Measurements from ENCODE around the gene SERGEF. TPM values are rescaled to one million over a fixed set of nuclear protein-coding genes. Genes with fewer than 3 reads are reported as not detected.

Gene SERGEF
- polyA plus RNA-seq, 2 of the 4 experiments (the other 2 are of a cell fraction) = 20.7 to 24.1 TPM

DNA sequence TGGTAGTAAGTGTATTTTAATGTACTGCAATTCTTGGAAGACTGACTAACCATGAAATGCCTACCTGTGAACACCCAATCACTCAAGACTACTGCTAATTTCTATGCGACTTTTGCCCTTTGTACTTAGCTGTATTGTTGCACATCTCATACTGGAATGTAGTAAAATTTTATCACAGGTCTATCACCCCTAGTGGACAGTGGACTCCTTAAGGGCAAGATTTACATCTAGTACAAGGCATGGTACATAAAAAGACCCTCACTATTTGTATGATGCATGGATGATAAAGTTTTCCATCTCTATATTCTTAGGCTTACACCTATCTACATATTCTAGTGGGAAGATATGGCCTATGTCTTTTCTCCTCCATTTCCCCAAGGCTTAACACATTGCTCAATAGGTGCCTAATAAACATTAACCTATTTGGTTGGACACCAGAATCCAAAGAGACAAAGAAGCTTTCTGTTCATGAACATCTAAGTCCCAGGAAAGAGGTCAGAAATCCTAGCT is 26.1 kb downstream of the SERGEF start:
- 79% methylated on average over 1 of the region's 1 CpG for WGBS (ENCODE audit: missing lambda C conversion rate)

DNA sequence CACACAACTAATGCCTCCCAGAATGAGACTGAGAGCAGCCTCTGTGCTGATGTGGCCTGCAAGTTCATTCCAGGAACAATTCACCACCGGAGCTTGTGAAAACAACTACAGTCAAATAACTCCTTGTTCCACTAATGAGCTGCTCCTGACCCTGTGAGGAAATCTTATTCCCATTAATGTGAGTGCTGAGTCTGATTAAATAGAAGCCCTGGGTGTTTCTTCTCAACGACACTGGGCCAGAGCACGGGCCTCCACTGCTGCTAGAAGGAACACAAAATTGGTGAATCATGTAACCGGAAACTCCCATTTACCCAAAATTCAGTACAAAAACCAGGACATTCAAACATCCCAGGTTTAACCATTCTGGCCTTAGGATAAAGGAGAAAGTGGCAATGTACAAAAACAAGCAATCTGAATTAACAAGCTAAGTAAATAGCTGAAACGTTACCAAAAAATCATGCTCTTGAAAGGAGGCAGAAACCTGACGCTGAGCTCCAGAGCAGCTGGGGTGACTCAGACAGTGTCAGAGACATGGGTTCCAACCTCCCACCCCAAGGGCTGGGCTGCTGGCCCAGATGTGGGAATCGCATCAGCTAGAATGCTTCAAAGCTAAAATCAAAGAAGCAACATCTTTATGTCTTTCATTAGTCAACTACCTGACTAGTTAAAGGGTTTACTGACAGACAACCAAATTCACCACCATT is 26.7 kb downstream of the SERGEF start:
- ChIA-PET CTCF (interaction anchor here (1.1 to 24.3 kb wide), 9 partner anchors 9 to 387 kb away, joined by 3 to 403 read pairs (median 5); partner anchors contain the start of gene KCNC1), POLR2A (no interaction called here)
- Histone ChIP-seq H3K4me1 (peaks cover 15% of the 10 kb centered on the region; the same call in 2 of the 3 replicates), H3K4me2 (no peak overlapping the region), H3K27ac (no peak overlapping the region), H3K9me3 (no peaks in the 10 kb centered on the region), H3K4me3 (no peak overlapping the region)
- DNase-seq (ENCODE audit: low read depth in 1 of 2, low spot score in 1 of 2) = no peak
- 0 out of 6 replicates have a peak, but pooled peaks of 1 of the 2 experiments have one; percentile 50 for ATAC-seq
- 66% methylated on average over 7 of the region's 7 CpGs for WGBS (ENCODE audit: missing lambda C conversion rate)
- no peak for FAIRE-seq
- TF ChIP-seq ZNF302 (CRISPR knock-in tag; IDR thresholded peaks at IDR 0.05) (no peak), GATA3 (IDR thresholded peaks at IDR 0.05; ENCODE audit: borderline replicate concordance) (no peak), MAZ (IDR thresholded peaks at IDR 0.05; ENCODE audit: borderline replicate concordance, low read depth, low read length) (no peak), NFE2L2 (conservative IDR thresholded peaks at IDR 0.05; ENCODE audit: low read length) (no peak), NPAS2 (CRISPR knock-in tag; IDR thresholded peaks at IDR 0.05; ENCODE audit: borderline replicate concordance) (no peak), EP300 (IDR thresholded peaks at IDR 0.05) (no peak), HOXB13 (CRISPR knock-in tag; IDR thresholded peaks at IDR 0.05; ENCODE audit: low read depth) (no peak), CBX8 (IDR thresholded peaks at IDR 0.05) (no peak), POLR2AphosphoS2 (conservative IDR thresholded peaks at IDR 0.05; ENCODE audit: low read length) (no peak), ZFP36 (IDR thresholded peaks at IDR 0.05; ENCODE audit: borderline replicate concordance, partially characterized antibody) (no peak)
- TF ChIP-seq, protein P1, sequence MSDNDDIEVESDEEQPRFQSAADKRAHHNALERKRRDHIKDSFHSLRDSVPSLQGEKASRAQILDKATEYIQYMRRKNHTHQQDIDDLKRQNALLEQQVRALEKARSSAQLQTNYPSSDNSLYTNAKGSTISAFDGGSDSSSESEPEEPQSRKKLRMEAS (IDR thresholded peaks at IDR 0.05) = no peak
- TF ChIP-seq, protein P2, sequence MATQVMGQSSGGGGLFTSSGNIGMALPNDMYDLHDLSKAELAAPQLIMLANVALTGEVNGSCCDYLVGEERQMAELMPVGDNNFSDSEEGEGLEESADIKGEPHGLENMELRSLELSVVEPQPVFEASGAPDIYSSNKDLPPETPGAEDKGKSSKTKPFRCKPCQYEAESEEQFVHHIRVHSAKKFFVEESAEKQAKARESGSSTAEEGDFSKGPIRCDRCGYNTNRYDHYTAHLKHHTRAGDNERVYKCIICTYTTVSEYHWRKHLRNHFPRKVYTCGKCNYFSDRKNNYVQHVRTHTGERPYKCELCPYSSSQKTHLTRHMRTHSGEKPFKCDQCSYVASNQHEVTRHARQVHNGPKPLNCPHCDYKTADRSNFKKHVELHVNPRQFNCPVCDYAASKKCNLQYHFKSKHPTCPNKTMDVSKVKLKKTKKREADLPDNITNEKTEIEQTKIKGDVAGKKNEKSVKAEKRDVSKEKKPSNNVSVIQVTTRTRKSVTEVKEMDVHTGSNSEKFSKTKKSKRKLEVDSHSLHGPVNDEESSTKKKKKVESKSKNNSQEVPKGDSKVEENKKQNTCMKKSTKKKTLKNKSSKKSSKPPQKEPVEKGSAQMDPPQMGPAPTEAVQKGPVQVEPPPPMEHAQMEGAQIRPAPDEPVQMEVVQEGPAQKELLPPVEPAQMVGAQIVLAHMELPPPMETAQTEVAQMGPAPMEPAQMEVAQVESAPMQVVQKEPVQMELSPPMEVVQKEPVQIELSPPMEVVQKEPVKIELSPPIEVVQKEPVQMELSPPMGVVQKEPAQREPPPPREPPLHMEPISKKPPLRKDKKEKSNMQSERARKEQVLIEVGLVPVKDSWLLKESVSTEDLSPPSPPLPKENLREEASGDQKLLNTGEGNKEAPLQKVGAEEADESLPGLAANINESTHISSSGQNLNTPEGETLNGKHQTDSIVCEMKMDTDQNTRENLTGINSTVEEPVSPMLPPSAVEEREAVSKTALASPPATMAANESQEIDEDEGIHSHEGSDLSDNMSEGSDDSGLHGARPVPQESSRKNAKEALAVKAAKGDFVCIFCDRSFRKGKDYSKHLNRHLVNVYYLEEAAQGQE (IDR thresholded peaks at IDR 0.05) = no peak
- TF ChIP-seq, protein P3, sequence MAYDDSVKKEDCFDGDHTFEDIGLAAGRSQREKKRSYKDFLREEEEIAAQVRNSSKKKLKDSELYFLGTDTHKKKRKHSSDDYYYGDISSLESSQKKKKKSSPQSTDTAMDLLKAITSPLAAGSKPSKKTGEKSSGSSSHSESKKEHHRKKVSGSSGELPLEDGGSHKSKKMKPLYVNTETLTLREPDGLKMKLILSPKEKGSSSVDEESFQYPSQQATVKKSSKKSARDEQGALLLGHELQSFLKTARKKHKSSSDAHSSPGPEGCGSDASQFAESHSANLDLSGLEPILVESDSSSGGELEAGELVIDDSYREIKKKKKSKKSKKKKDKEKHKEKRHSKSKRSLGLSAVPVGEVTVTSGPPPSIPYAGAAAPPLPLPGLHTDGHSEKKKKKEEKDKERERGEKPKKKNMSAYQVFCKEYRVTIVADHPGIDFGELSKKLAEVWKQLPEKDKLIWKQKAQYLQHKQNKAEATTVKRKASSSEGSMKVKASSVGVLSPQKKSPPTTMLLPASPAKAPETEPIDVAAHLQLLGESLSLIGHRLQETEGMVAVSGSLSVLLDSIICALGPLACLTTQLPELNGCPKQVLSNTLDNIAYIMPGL (CRISPR knock-in tag; IDR thresholded peaks at IDR 0.05; ENCODE audit: borderline replicate concordance) = no peak

More for the DNA sequence above, 26.1 kb downstream of the SERGEF start:
- no peak overlapping the region for H3K27ac ChIP-seq
- H3K9me3 ChIP-seq = no peaks in the 10 kb centered on the region
- FAIRE-seq (no peak), ATAC-seq (peak in 1 of 2 experiments; percentile 56; a peak in 2 of 6 replicates), DNase-seq (ENCODE audit: low read depth in 1 of 2, low spot score in 1 of 2) (no peak)
- H3K4me1 ChIP-seq = peaks cover 15% of the 10 kb centered on the region; the same call in 2 of the 3 replicates
- ChIA-PET POLR2A (no interaction called here), CTCF (interaction anchor here (0.8 to 24.3 kb wide), 10 partner anchors 10 to 254 kb away, joined by 3 to 403 read pairs (median 4); partner anchors contain the start of gene KCNC1)
- TF ChIP-seq, protein P4, sequence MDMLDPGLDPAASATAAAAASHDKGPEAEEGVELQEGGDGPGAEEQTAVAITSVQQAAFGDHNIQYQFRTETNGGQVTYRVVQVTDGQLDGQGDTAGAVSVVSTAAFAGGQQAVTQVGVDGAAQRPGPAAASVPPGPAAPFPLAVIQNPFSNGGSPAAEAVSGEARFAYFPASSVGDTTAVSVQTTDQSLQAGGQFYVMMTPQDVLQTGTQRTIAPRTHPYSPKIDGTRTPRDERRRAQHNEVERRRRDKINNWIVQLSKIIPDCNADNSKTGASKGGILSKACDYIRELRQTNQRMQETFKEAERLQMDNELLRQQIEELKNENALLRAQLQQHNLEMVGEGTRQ (IDR thresholded peaks at IDR 0.05) = no peak
- TF ChIP-seq MAZ (IDR thresholded peaks at IDR 0.05; ENCODE audit: borderline replicate concordance, low read depth, low read length) = no peak
- TF ChIP-seq, protein P3 (CRISPR knock-in tag; IDR thresholded peaks at IDR 0.05; ENCODE audit: borderline replicate concordance) = no peak
- TF ChIP-seq, protein P5, sequence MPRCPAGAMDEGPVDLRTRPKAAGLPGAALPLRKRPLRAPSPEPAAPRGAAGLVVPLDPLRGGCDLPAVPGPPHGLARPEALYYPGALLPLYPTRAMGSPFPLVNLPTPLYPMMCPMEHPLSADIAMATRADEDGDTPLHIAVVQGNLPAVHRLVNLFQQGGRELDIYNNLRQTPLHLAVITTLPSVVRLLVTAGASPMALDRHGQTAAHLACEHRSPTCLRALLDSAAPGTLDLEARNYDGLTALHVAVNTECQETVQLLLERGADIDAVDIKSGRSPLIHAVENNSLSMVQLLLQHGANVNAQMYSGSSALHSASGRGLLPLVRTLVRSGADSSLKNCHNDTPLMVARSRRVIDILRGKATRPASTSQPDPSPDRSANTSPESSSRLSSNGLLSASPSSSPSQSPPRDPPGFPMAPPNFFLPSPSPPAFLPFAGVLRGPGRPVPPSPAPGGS (IDR thresholded peaks at IDR 0.05) = no peak
- no peak for TF ChIP-seq ZNF302 (CRISPR knock-in tag; IDR thresholded peaks at IDR 0.05)
- no peak for TF ChIP-seq ZC3H11A (IDR thresholded peaks at IDR 0.05)
- TF ChIP-seq POLR2A (IDR thresholded peaks at IDR 0.05; ENCODE audit: low read length) = no peak
- TF ChIP-seq FOSB (CRISPR knock-in tag; IDR thresholded peaks at IDR 0.05) = no peak
- TF ChIP-seq, protein P6, sequence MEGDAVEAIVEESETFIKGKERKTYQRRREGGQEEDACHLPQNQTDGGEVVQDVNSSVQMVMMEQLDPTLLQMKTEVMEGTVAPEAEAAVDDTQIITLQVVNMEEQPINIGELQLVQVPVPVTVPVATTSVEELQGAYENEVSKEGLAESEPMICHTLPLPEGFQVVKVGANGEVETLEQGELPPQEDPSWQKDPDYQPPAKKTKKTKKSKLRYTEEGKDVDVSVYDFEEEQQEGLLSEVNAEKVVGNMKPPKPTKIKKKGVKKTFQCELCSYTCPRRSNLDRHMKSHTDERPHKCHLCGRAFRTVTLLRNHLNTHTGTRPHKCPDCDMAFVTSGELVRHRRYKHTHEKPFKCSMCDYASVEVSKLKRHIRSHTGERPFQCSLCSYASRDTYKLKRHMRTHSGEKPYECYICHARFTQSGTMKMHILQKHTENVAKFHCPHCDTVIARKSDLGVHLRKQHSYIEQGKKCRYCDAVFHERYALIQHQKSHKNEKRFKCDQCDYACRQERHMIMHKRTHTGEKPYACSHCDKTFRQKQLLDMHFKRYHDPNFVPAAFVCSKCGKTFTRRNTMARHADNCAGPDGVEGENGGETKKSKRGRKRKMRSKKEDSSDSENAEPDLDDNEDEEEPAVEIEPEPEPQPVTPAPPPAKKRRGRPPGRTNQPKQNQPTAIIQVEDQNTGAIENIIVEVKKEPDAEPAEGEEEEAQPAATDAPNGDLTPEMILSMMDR (IDR thresholded peaks at IDR 0.05) = no peak
- TF ChIP-seq HDAC2 (IDR thresholded peaks at IDR 0.05) = no peak
- no peak overlapping the region for H3K4me2 ChIP-seq
- H3K4me3 ChIP-seq = no peak overlapping the region

All from A549 (cell line).